ENCODE results near the gene ZNF841. TPM values are rescaled to one million over a fixed set of nuclear protein-coding genes. Genes with fewer than 3 reads are reported as not detected.
A peak's percentile ranks its signal among the peaks of the same experiment; 100 is the strongest.

ZNF841 gene
- total RNA-seq, 1 experiment from 2014 or later, result 0.10 TPM

GRCh38 chr19:52028780-52029123 is 66.8 kb downstream of the ZNF841 start:
- no peaks in the 10 kb centered on the region for H4K20me1 ChIP-seq (ENCODE audit: insufficient read depth)
- TF ChIP-seq ZNF274 (IDR thresholded peaks at IDR 0.05; ENCODE audit: low read depth, low read length), result no peak
- TF ChIP-seq CTCF (IDR thresholded peaks at IDR 0.05 in 2 of 3, conservative IDR thresholded peaks at IDR 0.05 in 1 of 3; ENCODE audit: borderline replicate concordance in 1 of 3, insufficient read depth in 1 of 3, low read depth in 2 of 3, low read length in 2 of 3), result no peak
- DNase-seq (ENCODE audit: low read depth, low spot score), result no peak
- H3K36me3 ChIP-seq (ENCODE audit: control insufficient read depth in 1 of 2, insufficient read depth in 2 of 2, low read length in 2 of 2), result peaks cover 0 to 5% of the 10 kb centered on the region in 2 experiments; a peak in 1 of 4 replicates
- H3K27me3 ChIP-seq (ENCODE audit: insufficient read depth, low read length), result no peaks in the 10 kb centered on the region
- ATAC-seq, result peak; percentile 40
- peak overlapping the region; percentile 73 for H3K4me2 ChIP-seq (ENCODE audit: low read length)
- ChIA-PET RAD21 (ENCODE audit: low non-redundant PET in 1 of 2, low total read pairs in 2 of 2, uncharacterized antibody in 2 of 2, unreplicated experiment in 2 of 2) (interaction anchor here in 1 of 2 experiments (1.0 kb wide), 1 partner anchor 161 kb away, joined by 3 read pairs; the partner anchor contains the start of gene PPP2R1A), POLR2A (interaction anchor here (0.6 kb wide), 1 partner anchor 161 kb away, joined by 8 read pairs; the partner anchor contains the start of gene PPP2R1A), CTCF (no interaction called here)
- intact Hi-C loops (cut with micrococcal nuclease), result loop anchor here (1.0 kb wide), 1 partner anchor 42 kb away; the partner anchor contains the start of gene ZNF350
- no peaks in the 10 kb centered on the region for H3K79me2 ChIP-seq (ENCODE audit: insufficient read depth, low read length)
- H3K9ac ChIP-seq (ENCODE audit: low read length), result peak overlapping the region; percentile 65
- H2AFZ ChIP-seq (ENCODE audit: low read depth, low read length, poor library complexity, severe bottlenecking), result no peak overlapping the region
- peaks cover 13 to 18% of the 10 kb centered on the region in 2 experiments; a peak in 2 of 4 replicates for H3K9me3 ChIP-seq (ENCODE audit: control insufficient read depth in 1 of 2, insufficient read depth in 1 of 2, low read depth in 1 of 2, low read length in 2 of 2)
- BruUV-seq (replicated peaks), result TSS peak; percentile 83
- H3K4me1 ChIP-seq (ENCODE audit: control insufficient read depth in 1 of 2, insufficient read depth in 2 of 2, low read length in 2 of 2), result no peaks in the 10 kb centered on the region
- H3K4me3 ChIP-seq (replicated peaks in 1 of 2; ENCODE audit: low read depth in 1 of 2, low read length in 2 of 2), result peak overlapping the region; percentile 57 to 63
- no peaks in the 10 kb centered on the region for H3K9me2 ChIP-seq (ENCODE audit: insufficient read depth)
- peak overlapping the region; percentile 62; the same call in 1 of the 2 replicates for H3K27ac ChIP-seq (ENCODE audit: low read depth, low read length)

GRCh38 chr19:52028027-52028779 is 67.4 kb downstream of the ZNF841 start, which contains the start of gene ZNF614:
Gene ZNF614, minus strand, starts transcription at chr19:52028379. Its CDS starts 2,634 bp downstream, at chr19:52025745.
- no peak within 1 kb of the TSS for H2AFZ ChIP-seq (ENCODE audit: low read depth, low read length, poor library complexity, severe bottlenecking)
- peak; percentile 90 for ATAC-seq
- intact Hi-C loops (cut with micrococcal nuclease), result loop anchor here (1.0 kb wide), 1 partner anchor 42 kb away; the partner anchor contains the start of gene ZNF350
- ChIA-PET RAD21 (ENCODE audit: low non-redundant PET in 1 of 2, low total read pairs in 2 of 2, uncharacterized antibody in 2 of 2, unreplicated experiment in 2 of 2) (interaction anchor here in 1 of 2 experiments (1.0 kb wide), 1 partner anchor 161 kb away, joined by 3 read pairs; the partner anchor contains the start of gene PPP2R1A), CTCF (no interaction called here), POLR2A (interaction anchor here (0.6 kb wide), 1 partner anchor 161 kb away, joined by 8 read pairs; the partner anchor contains the start of gene PPP2R1A)
- peak within 1 kb of the TSS; percentile 65 for H3K9ac ChIP-seq (ENCODE audit: low read length)
- H3K27ac ChIP-seq (ENCODE audit: low read depth, low read length), result peak within 1 kb of the TSS; percentile 62
- peak within 1 kb of the TSS; percentile 73 for H3K4me2 ChIP-seq (ENCODE audit: low read length)
- H3K9me2 ChIP-seq (ENCODE audit: insufficient read depth), result no peaks in the 10 kb centered on the region
- peaks cover 9 to 12% of the 10 kb centered on the region in 2 experiments; a peak in 2 of 4 replicates for H3K9me3 ChIP-seq (ENCODE audit: control insufficient read depth in 1 of 2, insufficient read depth in 1 of 2, low read depth in 1 of 2, low read length in 2 of 2)
- no peaks in the 10 kb centered on the region for H3K4me1 ChIP-seq (ENCODE audit: control insufficient read depth in 1 of 2, insufficient read depth in 2 of 2, low read length in 2 of 2)
- peak within 1 kb of the TSS; percentile 57 to 63 for H3K4me3 ChIP-seq (replicated peaks in 1 of 2; ENCODE audit: low read depth in 1 of 2, low read length in 2 of 2)
- no peaks in the 10 kb centered on the region for H3K79me2 ChIP-seq (ENCODE audit: insufficient read depth, low read length)
- peak; percentile 54 for DNase-seq (ENCODE audit: low read depth, low spot score)
- BruUV-seq (replicated peaks), result no TSS peak
- H3K36me3 ChIP-seq (ENCODE audit: control insufficient read depth in 1 of 2, insufficient read depth in 2 of 2, low read length in 2 of 2), result peaks cover 0 to 10% of the 10 kb centered on the region in 2 experiments; a peak in 1 of 4 replicates
- H4K20me1 ChIP-seq (ENCODE audit: insufficient read depth), result no peaks in the 10 kb centered on the region
- no peaks in the 10 kb centered on the region for H3K27me3 ChIP-seq (ENCODE audit: insufficient read depth, low read length)
- peak; percentile 73 for TF ChIP-seq POLR2AphosphoS5 (IDR thresholded peaks at IDR 0.05; ENCODE audit: low read depth, low read length)
- TF ChIP-seq CBX3 (IDR thresholded peaks at IDR 0.05; ENCODE audit: low read depth), result peak; percentile 25; the same call in 1 of the 2 replicates
- peak; percentile 76 for TF ChIP-seq SRF (IDR thresholded peaks at IDR 0.05; ENCODE audit: low read depth)
- TF ChIP-seq TCF7L2 (IDR thresholded peaks at IDR 0.05; ENCODE audit: borderline replicate concordance, extremely low read depth, insufficient read depth, insufficient read length), result no peak
- no peak for TF ChIP-seq CTCF (IDR thresholded peaks at IDR 0.05 in 2 of 3, conservative IDR thresholded peaks at IDR 0.05 in 1 of 3; ENCODE audit: borderline replicate concordance in 1 of 3, insufficient read depth in 1 of 3, low read depth in 2 of 3, low read length in 2 of 3)
- TF ChIP-seq ZBTB33 (IDR thresholded peaks at IDR 0.05; ENCODE audit: extremely low read depth, insufficient replicate concordance, low read length), result peak; percentile 91
- TF ChIP-seq EGR1 (IDR thresholded peaks at IDR 0.05; ENCODE audit: low read depth), result peak; percentile 64
- no peak for TF ChIP-seq ZFX (IDR thresholded peaks at IDR 0.05)
